Epithelial cell of esophagus (primary cell): ENCODE data around the gene MNAT1.

Experiments
- DNase-seq: peaks from one replicate; pipeline ENCODE4 v3.0.0; 2010; ENCODE audit warnings: low read depth
- H3K4me3 ChIP-seq: 2 replicates; pipeline ENCODE4 v1.5.1; 2011; ENCODE audit warnings: mild to moderate bottlenecking, low read length, control low read depth
- CTCF ChIP-seq: IDR thresholded peaks from 2 replicates; pipeline ENCODE4 v1.5.1; 2011; ENCODE audit warnings: low read depth, mild to moderate bottlenecking, low read length, control low read depth, inconsistent platforms; ENCODE audit not compliant: insufficient read depth; ENCODE audit errors: missing control alignments

Gene MNAT1

GRCh38 chr14:60905923-60906322, 171.4 kb downstream of the MNAT1 start:
- DNase-seq: peak; percentile 15
- no peak for TF ChIP-seq CTCF
- H3K4me3 ChIP-seq: no peak overlapping the region

- H3K4me3 ChIP-seq: no peak overlapping the region
- DNase-seq: no peak
- TF ChIP-seq CTCF: no peak
These were observed 181.2 kb downstream of the MNAT1 start for GRCh38 chr14:60915781-60916180.

- TF ChIP-seq CTCF: no peak
- peak; percentile 83 for DNase-seq
- no peak overlapping the region for H3K4me3 ChIP-seq
These were observed 187.5 kb downstream of the MNAT1 start for GRCh38 chr14:60922050-60922449.

GRCh38 chr14:60925286-60925685, 190.7 kb downstream of the MNAT1 start:
- no peak overlapping the region for H3K4me3 ChIP-seq
- no peak for DNase-seq
- TF ChIP-seq CTCF: no peak

- no peak for DNase-seq
- no peak overlapping the region for H3K4me3 ChIP-seq
- TF ChIP-seq CTCF: no peak
These were observed 191.4 kb downstream of the MNAT1 start for GRCh38 chr14:60926002-60926401.

- TF ChIP-seq CTCF: no peak
- DNase-seq: no peak
- no peak overlapping the region for H3K4me3 ChIP-seq
These were observed 196.7 kb downstream of the MNAT1 start for GRCh38 chr14:60931218-60931617.

GRCh38 chr14:60933920-60934655, 199.5 kb downstream of the MNAT1 start:
- no peak for TF ChIP-seq CTCF

More at GRCh38 chr14:60933920-60934655, 199.5 kb downstream of the MNAT1 start:
- no peak overlapping the region for H3K4me3 ChIP-seq
- no peak for DNase-seq
